HepG2 (cell line): ENCODE measurements around the gene TTC31. TPM values are rescaled to one million over a fixed set of nuclear protein-coding genes. Genes with fewer than 3 reads are reported as not detected.

Source experiments
- AHDC1 ChIP-seq: sonication (generic); formaldehyde crosslinking; IDR thresholded peaks from 2 replicates; pipeline ENCODE4 v1.5.1; 2020; ENCODE audit warnings: mild to moderate bottlenecking, missing genetic modification reagents, borderline replicate concordance
- ARID2 ChIP-seq: sonication (generic); formaldehyde crosslinking; IDR thresholded peaks from 2 replicates; pipeline ENCODE4 v1.8.1; 2022; ENCODE audit warnings: mild to moderate bottlenecking, missing genetic modification reagents, borderline replicate concordance
- BATF2 ChIP-seq: sonication (generic); formaldehyde crosslinking; IDR thresholded peaks from 2 replicates; pipeline ENCODE4 v1.8.0; 2022; ENCODE audit warnings: mild to moderate bottlenecking, missing genetic modification reagents, moderate library complexity
- CAMTA2 ChIP-seq: sonication (generic); formaldehyde crosslinking; IDR thresholded peaks from 2 replicates; pipeline ENCODE4 v1.4.0; 2020; ENCODE audit warnings: mild to moderate bottlenecking, missing genetic modification reagents, borderline replicate concordance
- MATR3 ChIP-seq: sonication (generic); formaldehyde crosslinking; IDR thresholded peaks from 2 replicates; pipeline ENCODE4 v1.4.0; 2020; ENCODE audit warnings: missing genetic modification reagents
- PHF5A ChIP-seq: IDR thresholded peaks from one replicate; pipeline ENCODE4 v1.6.1; 2018; ENCODE audit warnings: low read depth, missing genetic modification reagents; ENCODE audit not compliant: unreplicated experiment
- TCF7 ChIP-seq: sonication (generic); IDR thresholded peaks from 2 replicates; pipeline ENCODE4 v1.6.1; 2016; ENCODE audit warnings: antibody characterized with exemption, low read depth
- ZEB1 ChIP-seq: IDR thresholded peaks from 2 replicates; pipeline ENCODE4 v1.6.1; 2012; ENCODE audit warnings: mild to moderate bottlenecking, low read depth, inconsistent platforms; ENCODE audit not compliant: insufficient replicate concordance
- ZNF550 ChIP-seq: sonication (generic); formaldehyde crosslinking; IDR thresholded peaks from 2 replicates; pipeline ENCODE4 v1.4.0; 2020; ENCODE audit warnings: mild to moderate bottlenecking, missing genetic modification reagents, borderline replicate concordance
- ZNF597 ChIP-seq: sonication (generic); formaldehyde crosslinking; IDR thresholded peaks from 2 replicates; pipeline ENCODE4 v1.5.0; 2020; ENCODE audit warnings: missing genetic modification reagents
- ZNF781 ChIP-seq: sonication (generic); formaldehyde crosslinking; IDR thresholded peaks from 2 replicates; pipeline ENCODE4 v1.5.1; 2020; ENCODE audit warnings: borderline replicate concordance, mild to moderate bottlenecking, missing genetic modification reagents; ENCODE audit errors: not compliant biosample characterization
- polyA plus RNA-seq, 8 experiments: library from polyadenylated mRNA; depleted of rRNA in 3 of 8; stranded (reverse) in 7 of 8; unstranded in 1 of 8; fragments of >200 nt; fragmentation: Illumina TruSeq in 4 of 8; extraction: Trizol in 4 of 8; gene quantifications; 2 replicates each; pipeline versions ENCODE4 v1.2.1 to v1.2.3, GENCODE V29; 2011 to 2016; ENCODE audit warnings: low read depth in 4 of 8, missing spikeins in 1 of 8, mixed read lengths in 1 of 8; ENCODE audit not compliant: insufficient read depth in 1 of 8
- total RNA-seq, 5 experiments: library from RNA; depleted of rRNA; stranded (reverse); fragments of >200 nt; fragmentation: Illumina TruSeq; extraction: Trizol; gene quantifications; 2 replicates each; pipeline ENCODE4 v1.2.3, GENCODE V29; 2016; ENCODE audit warnings: low read depth in 1 of 5
- TF ChIP-seq, protein P1 (sequence below): sonication (generic); formaldehyde crosslinking; IDR thresholded peaks from 2 replicates; pipeline ENCODE4 v1.9.0; 2022; ENCODE audit warnings: missing genetic modification reagents, mild to moderate bottlenecking, borderline replicate concordance
- TF ChIP-seq, protein P2 (sequence below): sonication (generic); formaldehyde crosslinking; IDR thresholded peaks from 2 replicates; pipeline ENCODE4 v1.5.0; 2020; ENCODE audit warnings: mild to moderate bottlenecking, missing genetic modification reagents
- TF ChIP-seq, protein P3 (sequence below): sonication (generic); formaldehyde crosslinking; IDR thresholded peaks from 2 replicates; pipeline ENCODE4 v1.5.1; 2020; ENCODE audit warnings: missing genetic modification reagents, mild to moderate bottlenecking, borderline replicate concordance

Gene TTC31
- total and polyA plus RNA-seq, 2 of the 13 experiments (the other 11 are each of a cell fraction or from before 2014, with no cell fraction given), result 28.3 to 39.5 TPM

- 0 out of 2 replicates have a peak, but pooled peaks have one; percentile 15 for TF ChIP-seq AHDC1
- no peak for TF ChIP-seq CAMTA2 (CRISPR knock-in tag)
- no peak for TF ChIP-seq ZNF597 (CRISPR knock-in tag)
- 0 out of 2 replicates have a peak, but pooled peaks have one; percentile 55 for TF ChIP-seq ZNF550
- TF ChIP-seq ZEB1, result no peak
- no peak for TF ChIP-seq TCF7
- TF ChIP-seq PHF5A (CRISPR knock-in tag), result peak; percentile 13
- no peak for TF ChIP-seq MATR3
- TF ChIP-seq ZNF781 (CRISPR knock-in tag), result no peak
- TF ChIP-seq, protein P1, sequence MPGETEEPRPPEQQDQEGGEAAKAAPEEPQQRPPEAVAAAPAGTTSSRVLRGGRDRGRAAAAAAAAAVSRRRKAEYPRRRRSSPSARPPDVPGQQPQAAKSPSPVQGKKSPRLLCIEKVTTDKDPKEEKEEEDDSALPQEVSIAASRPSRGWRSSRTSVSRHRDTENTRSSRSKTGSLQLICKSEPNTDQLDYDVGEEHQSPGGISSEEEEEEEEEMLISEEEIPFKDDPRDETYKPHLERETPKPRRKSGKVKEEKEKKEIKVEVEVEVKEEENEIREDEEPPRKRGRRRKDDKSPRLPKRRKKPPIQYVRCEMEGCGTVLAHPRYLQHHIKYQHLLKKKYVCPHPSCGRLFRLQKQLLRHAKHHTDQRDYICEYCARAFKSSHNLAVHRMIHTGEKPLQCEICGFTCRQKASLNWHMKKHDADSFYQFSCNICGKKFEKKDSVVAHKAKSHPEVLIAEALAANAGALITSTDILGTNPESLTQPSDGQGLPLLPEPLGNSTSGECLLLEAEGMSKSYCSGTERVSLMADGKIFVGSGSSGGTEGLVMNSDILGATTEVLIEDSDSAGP (CRISPR knock-in tag), result no peak
- 0 out of 2 replicates have a peak, but pooled peaks have one; percentile 15 for TF ChIP-seq BATF2
- 0 out of 2 replicates have a peak, but pooled peaks have one; percentile 3 for TF ChIP-seq ARID2
- TF ChIP-seq, protein P2, sequence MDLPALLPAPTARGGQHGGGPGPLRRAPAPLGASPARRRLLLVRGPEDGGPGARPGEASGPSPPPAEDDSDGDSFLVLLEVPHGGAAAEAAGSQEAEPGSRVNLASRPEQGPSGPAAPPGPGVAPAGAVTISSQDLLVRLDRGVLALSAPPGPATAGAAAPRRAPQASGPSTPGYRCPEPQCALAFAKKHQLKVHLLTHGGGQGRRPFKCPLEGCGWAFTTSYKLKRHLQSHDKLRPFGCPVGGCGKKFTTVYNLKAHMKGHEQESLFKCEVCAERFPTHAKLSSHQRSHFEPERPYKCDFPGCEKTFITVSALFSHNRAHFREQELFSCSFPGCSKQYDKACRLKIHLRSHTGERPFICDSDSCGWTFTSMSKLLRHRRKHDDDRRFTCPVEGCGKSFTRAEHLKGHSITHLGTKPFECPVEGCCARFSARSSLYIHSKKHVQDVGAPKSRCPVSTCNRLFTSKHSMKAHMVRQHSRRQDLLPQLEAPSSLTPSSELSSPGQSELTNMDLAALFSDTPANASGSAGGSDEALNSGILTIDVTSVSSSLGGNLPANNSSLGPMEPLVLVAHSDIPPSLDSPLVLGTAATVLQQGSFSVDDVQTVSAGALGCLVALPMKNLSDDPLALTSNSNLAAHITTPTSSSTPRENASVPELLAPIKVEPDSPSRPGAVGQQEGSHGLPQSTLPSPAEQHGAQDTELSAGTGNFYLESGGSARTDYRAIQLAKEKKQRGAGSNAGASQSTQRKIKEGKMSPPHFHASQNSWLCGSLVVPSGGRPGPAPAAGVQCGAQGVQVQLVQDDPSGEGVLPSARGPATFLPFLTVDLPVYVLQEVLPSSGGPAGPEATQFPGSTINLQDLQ (CRISPR knock-in tag), result 0 out of 2 replicates have a peak, but pooled peaks have one; percentile 2
- TF ChIP-seq, protein P3, sequence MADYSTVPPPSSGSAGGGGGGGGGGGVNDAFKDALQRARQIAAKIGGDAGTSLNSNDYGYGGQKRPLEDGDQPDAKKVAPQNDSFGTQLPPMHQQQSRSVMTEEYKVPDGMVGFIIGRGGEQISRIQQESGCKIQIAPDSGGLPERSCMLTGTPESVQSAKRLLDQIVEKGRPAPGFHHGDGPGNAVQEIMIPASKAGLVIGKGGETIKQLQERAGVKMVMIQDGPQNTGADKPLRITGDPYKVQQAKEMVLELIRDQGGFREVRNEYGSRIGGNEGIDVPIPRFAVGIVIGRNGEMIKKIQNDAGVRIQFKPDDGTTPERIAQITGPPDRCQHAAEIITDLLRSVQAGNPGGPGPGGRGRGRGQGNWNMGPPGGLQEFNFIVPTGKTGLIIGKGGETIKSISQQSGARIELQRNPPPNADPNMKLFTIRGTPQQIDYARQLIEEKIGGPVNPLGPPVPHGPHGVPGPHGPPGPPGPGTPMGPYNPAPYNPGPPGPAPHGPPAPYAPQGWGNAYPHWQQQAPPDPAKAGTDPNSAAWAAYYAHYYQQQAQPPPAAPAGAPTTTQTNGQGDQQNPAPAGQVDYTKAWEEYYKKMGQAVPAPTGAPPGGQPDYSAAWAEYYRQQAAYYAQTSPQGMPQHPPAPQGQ (CRISPR knock-in tag), result no peak
These were observed 41.7 kb upstream of the TTC31 start (continued) for GRCh38 chr2:74441170-74441689.
